HG03439 (cell line): Measurements from ENCODE around the gene RAB22A.
"Not testable (repeated sequence)": the region's sequence is repeated elsewhere in the genome, so short reads cannot be mapped to it uniquely, and the experiment has no call there.

Source experiments
- ATAC-seq: cut with Tn5 transposase; IDR thresholded peaks from one replicate; pipeline ENCODE4 v1.9.1; 2021; ENCODE audit warnings: mild to moderate bottlenecking, moderate library complexity; ENCODE audit not compliant: unreplicated experiment

Gene RAB22A

GRCh38 chr20:58407966-58408557 is 98.5 kb downstream of the RAB22A start:
- no peak for ATAC-seq

DNA sequence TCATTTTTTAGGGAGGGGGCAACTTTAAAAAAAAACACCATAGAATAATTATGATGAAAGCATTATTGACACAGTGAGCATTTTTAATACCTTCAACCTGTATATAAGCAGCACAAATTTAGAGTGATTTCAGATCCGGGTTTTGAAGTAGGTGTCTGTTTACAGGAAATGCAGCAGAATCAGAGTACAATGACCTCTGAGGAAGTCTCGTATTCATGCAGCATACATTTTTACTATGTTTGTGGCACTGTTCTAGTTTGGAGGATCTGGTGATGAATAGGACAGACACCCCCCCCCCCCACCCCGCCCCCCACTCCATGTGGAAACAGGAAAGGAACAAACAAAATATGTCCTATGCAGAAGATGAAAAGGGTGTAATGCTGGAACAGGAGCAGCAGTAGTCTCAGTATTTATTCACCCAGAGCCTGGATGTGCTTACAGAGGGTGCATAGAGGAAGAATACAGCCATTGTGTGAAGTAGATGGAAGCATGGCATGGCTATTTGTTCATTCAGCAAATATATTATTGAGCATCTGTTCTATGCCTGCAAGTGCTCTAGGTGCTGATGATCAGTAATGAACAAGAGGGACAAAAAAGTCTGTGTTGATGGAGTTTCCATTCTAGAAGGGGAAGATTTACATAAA is 99.2 kb downstream of the RAB22A start:
- no peak for ATAC-seq

DNA sequence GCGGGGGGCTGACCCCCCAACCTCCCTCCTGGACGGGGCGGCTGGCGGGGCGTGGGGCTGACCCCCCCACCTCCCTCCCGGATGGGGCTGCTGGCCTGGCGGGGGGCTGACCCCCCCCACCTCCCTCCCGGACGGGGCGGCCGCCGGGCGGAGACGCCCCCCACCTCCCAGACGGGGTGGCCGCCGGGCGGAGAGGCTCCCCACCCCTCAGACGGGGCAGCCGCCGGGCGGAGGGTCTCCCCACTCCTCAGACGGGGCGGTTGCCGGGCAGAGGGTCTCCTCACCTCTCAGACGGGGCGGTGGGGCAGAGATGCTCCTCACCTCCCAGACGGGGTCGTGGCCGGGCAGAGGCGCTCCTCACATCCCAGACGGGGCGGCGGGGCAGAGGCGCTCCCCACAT is 104.7 kb downstream of the RAB22A start:
- not testable (repeated sequence) for ATAC-seq

DNA sequence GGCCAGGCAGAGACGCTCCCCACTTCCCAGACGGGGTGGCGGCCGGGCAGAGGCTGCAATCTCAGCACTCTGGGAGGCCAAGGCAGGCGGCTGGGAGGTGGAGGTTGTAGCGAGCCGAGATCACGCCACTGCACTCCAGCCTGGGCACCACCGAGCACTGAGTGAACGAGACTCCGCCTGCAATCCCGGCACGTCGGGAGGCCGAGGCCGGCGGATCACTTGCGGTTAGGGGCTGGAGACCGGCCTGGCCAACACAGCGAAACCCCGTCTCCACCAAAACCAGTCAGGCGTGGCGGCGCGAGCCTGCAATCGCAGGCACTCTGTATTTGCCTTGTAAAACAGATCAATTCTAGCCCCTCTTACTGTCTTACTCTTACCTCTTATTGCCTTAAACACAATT is 105.3 kb downstream of the RAB22A start:
- not testable (repeated sequence) for ATAC-seq

DNA sequence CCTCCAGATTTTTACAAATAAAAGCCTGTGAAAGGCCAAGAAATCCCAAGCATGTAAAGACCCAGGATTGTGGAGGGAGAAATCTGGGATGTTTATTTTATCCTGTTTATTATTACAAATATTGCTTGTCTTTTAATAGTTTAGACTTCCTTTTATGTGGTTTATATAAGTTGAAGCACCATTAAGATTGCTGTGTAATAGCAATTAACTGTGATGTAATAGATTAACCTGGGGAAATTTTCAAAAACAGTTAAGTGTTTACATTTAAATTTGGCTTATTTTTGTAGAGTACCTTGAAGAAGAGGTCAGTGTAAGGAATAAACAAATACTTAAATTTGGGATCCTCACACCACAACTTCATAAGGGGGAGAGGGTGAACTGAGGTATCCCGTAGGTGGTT is 106.5 kb downstream of the RAB22A start:
- no peak for ATAC-seq

GRCh38 chr20:58416835-58417234 is 107.3 kb downstream of the RAB22A start:
- no peak for ATAC-seq
